Progenitor cell of endocrine pancreas (in vitro differentiated cells): ENCODE data around the gene OGDH. TPM values are rescaled to one million over a fixed set of nuclear protein-coding genes. Genes with fewer than 3 reads are reported as not detected.

ENCODE experiments used
- DNase-seq: peaks from one replicate; pipeline ENCODE4 v3.0.0; 2021; ENCODE audit warnings: low spot score; ENCODE audit not compliant: unreplicated experiment
- H3K27ac Mint-ChIP-seq: 2 replicates; pipeline ENCODE4 v1.8.0; 2021; ENCODE audit warnings: mild to moderate bottlenecking, moderate library complexity, mixed read lengths
- H3K27me3 Mint-ChIP-seq: 2 replicates; pipeline ENCODE4 v1.8.0; 2021; ENCODE audit warnings: mixed read lengths
- H3K36me3 Mint-ChIP-seq: 2 replicates; pipeline ENCODE4 v1.8.0; 2022; ENCODE audit warnings: mixed read lengths; ENCODE audit not compliant: insufficient read depth
- H3K4me1 Mint-ChIP-seq: 2 replicates; pipeline ENCODE4 v1.8.0; 2021; ENCODE audit warnings: low read depth, mixed read lengths
- H3K4me3 Mint-ChIP-seq: 2 replicates; pipeline ENCODE4 v1.8.0; 2021; ENCODE audit warnings: low read depth, mild to moderate bottlenecking, moderate library complexity, mixed read lengths
- H3K9me3 Mint-ChIP-seq: 2 replicates; pipeline ENCODE4 v1.8.0; 2021; ENCODE audit warnings: low read depth, mixed read lengths
- CTCF ChIP-seq: fragments of 200-600 bp; sonication (generic); IDR thresholded peaks from one replicate; pipeline ENCODE4 v1.5.0; 2021; ENCODE audit warnings: antibody characterized with exemption, mild to moderate bottlenecking; ENCODE audit not compliant: unreplicated experiment
- total RNA-seq: library from RNA; stranded (reverse); gene quantifications from 2 replicates; pipeline ENCODE4 v1.2.1, GENCODE V29; 2021

OGDH gene
- total RNA-seq, 1 donor from 2014 or later: 105 TPM

GRCh38 chr7:44563171-44563679, 43.2 kb upstream of the OGDH start:
- H3K27ac Mint-ChIP-seq: no peak overlapping the region
- H3K36me3 Mint-ChIP-seq: peaks cover 14% of the 10 kb centered on the region
- no peak for TF ChIP-seq CTCF

GRCh38 chr7:44564606-44565005, 41.8 kb upstream of the OGDH start:
- H3K27me3 Mint-ChIP-seq: no peaks in the 10 kb centered on the region
- no peak overlapping the region for H3K4me3 Mint-ChIP-seq
- no peak for TF ChIP-seq CTCF
- H3K27ac Mint-ChIP-seq: no peak overlapping the region
- peaks cover 3% of the 10 kb centered on the region for H3K4me1 Mint-ChIP-seq
- peaks cover 22% of the 10 kb centered on the region for H3K36me3 Mint-ChIP-seq
- H3K9me3 Mint-ChIP-seq: no peaks in the 10 kb centered on the region
- DNase-seq: no peak

More at GRCh38 chr7:44563171-44563679, 43.2 kb upstream of the OGDH start:
- Mint-ChIP-seq H3K27me3 (no peaks in the 10 kb centered on the region), H3K9me3 (no peaks in the 10 kb centered on the region), H3K4me3 (no peak overlapping the region), H3K4me1 (peaks cover 3% of the 10 kb centered on the region)
- DNase-seq: no peak

DNA sequence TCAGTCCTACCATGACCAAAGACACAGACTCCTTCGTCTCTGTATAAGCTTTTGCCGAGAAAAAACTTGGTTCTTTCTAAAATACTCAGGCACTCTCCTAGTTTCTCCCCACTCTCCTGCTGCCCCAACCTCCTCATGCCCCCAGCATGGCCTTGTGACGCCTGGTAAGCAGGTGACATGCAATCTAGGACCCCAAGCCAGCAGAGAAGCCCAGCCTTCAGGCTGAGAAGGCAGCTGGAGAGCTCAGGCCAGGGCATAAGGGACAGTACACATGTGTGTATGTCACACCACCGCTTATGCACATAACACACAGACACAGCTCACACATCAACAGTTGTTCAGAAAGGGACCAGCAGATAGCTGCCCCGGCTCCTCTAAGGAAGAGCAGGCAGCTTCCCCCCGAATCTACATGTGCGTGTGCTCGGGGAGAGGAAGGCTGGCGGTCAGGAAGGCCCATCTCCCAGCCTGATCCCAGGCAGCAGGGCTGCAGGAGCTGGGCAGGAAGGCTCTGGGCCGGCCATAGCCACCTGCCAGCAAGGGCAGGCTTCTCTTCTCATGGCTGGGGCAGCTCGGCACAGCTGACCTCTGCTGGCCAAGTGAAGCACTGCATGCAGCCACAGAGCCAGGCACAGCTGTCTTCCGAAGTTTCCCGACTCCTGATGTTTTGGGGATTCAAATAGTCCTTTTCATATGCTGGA, 41.2 kb upstream of the OGDH start:
- no peaks in the 10 kb centered on the region for H3K27me3 Mint-ChIP-seq
- no peak overlapping the region for H3K4me3 Mint-ChIP-seq
- H3K4me1 Mint-ChIP-seq: peaks cover 3% of the 10 kb centered on the region
- H3K36me3 Mint-ChIP-seq: peaks cover 26% of the 10 kb centered on the region
- DNase-seq: peak; percentile 51
- peak; percentile 96 for TF ChIP-seq CTCF
- peak overlapping the region; percentile 69 for H3K27ac Mint-ChIP-seq
- no peaks in the 10 kb centered on the region for H3K9me3 Mint-ChIP-seq

DNA sequence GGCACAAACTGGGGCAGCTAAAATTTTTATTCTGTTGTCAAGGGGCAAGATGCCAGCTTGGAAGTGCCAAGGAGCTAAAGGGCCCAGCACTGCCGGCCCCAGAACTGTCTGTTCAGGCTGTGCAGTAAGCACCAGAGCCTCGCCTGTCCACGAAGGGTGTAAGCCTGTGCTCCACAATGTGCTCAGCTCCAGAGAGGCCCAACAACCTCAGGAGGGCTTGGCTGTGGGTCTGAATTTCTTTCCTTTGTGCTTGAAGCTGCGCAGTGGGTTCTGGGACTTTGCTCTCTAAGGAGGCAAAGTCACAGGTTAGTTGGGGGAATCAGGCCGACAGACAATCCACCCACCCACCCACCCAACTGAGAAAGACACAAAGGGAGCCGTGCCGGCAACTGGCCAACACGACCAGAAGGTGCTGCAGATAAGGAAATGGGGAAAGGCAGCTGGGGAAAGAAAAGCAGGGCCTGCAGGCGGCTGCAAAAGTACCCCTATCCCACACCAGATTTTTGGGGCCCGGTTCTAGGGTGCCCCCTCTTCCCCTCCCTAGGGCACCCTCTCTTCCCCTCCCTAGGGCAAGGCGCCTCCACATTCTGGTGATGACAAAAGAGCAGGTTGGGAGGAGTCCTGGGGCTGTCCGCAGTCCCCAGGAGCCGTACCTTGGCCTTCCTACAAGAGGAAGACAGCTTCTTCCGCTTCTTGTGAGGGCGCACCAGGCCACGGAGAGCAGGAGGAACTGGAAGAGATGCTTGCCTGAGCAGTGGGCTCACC, 40.5 kb upstream of the OGDH start:
- Mint-ChIP-seq H3K27ac (peak overlapping the region; percentile 69), H3K36me3 (peaks cover 28% of the 10 kb centered on the region), H3K4me1 (peaks cover 3% of the 10 kb centered on the region), H3K9me3 (no peaks in the 10 kb centered on the region), H3K27me3 (no peaks in the 10 kb centered on the region), H3K4me3 (no peak overlapping the region)
- no peak for DNase-seq
- TF ChIP-seq CTCF: no peak

DNA sequence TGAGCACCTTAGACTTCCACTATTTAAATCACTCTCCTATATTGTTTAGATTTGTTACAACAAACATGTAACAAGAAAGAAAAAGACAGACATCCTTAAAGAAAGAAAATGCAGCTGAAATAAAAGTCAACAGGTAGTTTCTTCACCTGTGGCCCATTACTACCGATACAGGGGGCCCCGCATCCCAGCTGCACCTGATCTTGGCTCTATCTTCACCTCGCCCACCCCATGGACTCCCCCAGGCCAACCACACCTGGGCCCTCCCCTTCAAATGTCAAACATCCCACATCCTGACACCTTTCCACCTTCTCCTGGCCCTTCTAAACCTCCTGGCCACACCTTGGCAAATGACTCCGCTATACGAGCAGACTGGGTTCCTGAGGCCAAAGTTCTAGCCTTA, 39.7 kb upstream of the OGDH start:
- H3K4me1 Mint-ChIP-seq: peaks cover 3% of the 10 kb centered on the region
- TF ChIP-seq CTCF: no peak
- H3K27ac Mint-ChIP-seq: no peak overlapping the region
- peaks cover 28% of the 10 kb centered on the region for H3K36me3 Mint-ChIP-seq
- DNase-seq: no peak
- H3K9me3 Mint-ChIP-seq: no peaks in the 10 kb centered on the region
- no peaks in the 10 kb centered on the region for H3K27me3 Mint-ChIP-seq
- no peak overlapping the region for H3K4me3 Mint-ChIP-seq
